CD4-positive, alpha-beta T cell treated with Interleukin-15 for 1 hour (primary cell): ENCODE results near the gene IKZF2.

Experiments used
- DNase-seq: peaks from one replicate; pipeline ENCODE4 v3.0.0-alpha.2; 2020

IKZF2 gene

GRCh38 chr2:212949786-212950185, 201.6 kb downstream of the IKZF2 start:
- DNase-seq = no peak
